DMS 273 (cell line): ENCODE results near the gene DQX1.

ENCODE experiments used
- DNase-seq: peaks from one replicate; lab custom pipeline; 2025; ENCODE audit not compliant: unreplicated experiment; lab: John Stamatoyannopoulos, UW

Gene DQX1

DNA sequence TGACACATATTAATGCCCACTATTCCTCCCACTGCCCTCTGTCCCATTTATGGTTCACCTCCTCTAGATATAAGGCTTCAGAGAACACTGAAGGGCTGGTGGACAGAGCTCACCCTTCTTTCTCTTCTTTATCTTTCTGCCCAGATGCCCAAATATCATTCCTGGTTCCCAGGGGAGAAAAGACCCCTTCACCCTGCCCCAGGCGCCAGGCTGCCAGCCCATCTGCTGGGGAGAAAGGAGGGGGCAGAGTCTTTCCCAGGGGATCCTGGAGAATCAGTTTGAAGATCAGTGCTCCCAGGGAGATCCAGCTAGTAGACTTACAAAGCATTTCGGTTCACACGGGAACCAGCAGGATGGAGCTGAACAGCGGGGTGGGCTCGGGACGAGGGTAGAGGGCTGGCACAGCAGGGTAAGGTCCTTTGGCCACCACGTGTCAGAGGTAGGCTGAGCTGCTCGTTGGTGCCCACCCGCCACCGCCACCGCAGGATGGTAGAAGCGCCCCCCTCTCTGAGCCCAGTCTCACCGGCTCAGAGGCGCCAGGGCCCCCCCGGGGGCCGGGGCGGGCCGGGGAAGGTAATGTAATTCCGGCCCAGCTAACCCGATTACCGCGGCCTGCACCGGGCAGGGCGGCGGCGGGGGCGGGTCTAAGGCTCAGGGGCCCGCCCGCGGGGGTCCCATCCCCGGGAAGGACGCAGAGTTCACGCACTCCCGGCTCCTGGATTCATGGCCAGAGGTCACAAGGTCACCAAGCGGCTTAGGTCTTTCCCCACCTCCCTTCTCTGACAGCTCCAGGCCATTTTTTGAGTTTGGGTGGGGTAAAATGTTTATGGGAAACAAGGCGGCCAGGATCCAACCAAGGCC, 13.1 kb downstream of the DQX1 start:
- peak; percentile 23 for DNase-seq

DNA sequence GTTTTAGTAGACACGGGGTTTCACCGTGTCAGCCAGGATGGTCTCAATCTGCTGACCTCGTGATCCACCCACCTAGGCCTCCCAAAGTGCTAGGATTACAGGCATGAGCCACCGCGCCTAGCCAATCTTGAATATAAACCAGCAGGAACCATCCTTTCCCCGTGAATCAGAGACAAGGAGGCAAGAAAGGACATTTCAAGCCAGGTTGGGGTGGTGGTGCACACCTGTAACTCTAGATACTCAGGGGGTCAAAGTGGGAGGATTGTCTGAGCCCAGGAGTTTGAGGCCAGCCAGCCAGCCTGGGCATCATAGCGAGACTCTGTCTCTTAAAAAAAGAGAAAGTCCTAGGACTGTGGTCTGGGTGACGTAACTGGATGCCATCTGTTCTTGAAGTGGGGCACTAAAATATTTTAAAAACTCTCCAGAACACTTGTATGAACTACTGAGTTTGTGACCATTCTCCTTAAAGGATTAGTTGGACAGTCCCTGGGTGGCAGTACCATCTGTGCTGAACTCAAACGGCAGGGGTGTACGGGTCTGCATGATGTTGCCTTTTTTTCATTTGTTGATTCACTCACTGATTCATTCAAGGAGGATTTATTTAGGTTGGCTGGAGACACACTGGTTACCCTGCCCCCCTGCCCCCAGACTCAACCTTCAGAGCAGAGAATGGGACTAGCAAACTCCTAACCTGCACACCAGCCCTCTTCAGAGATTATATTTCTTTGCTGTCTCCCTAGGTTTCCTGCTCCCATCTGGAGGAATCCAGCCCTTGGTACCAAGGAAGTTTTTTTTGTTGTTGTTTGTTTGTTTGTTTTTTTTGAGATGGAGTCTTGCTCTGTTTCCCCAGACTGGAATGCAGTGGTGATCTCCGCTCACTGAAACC, 14.7 kb downstream of the DQX1 start:
- peak; percentile 65 for DNase-seq

DNA sequence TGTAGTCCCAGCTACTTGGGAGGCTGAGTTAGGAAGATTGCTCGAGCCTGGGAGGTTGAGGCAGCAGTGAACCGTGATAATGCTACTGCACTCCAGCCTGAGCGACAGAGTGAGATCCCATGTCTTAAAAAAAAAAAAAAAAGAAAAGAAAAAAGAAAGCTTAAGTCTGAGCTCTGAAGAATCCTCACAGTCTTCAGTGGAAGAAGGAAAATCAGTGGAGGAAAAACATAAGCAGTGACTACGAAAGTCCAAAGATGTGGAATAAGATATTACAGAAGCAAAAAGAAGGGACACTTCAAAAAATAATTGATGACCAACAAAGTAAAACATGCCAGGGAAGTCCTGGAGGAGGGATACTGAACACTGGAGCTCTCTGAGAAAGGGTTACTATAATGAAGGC, 15.8 kb downstream of the DQX1 start:
- no peak for DNase-seq

DNA sequence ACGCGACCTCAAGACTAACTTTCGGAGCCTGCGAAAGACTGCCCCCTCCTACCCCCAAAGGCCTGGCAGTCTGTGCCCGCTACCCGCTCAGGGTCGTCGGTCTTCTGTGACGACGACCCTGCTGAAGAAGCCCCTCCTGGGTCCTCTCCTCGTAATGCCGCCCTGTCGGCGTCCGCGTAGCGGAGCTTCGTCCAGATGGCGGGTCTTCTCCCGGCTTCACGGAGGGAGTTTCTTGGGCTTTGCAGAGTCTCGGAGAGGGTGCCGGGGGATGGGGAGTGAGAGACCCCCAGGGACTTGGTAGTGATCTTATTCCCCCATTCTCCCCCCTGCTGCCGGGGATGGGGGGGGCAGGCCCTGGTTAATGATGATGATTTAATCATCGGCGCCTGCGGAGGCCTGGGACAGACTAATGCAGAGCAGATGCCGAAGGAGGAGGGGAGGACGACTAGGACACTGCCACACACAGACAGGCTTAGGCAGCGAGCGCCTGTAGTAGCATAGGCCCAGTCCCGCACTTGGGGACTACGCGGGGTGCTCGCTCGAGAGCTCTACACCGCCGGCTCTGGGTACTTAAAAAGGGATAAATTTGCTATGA, 18.0 kb downstream of the DQX1 start:
- DNase-seq = peak; percentile 83

DNA sequence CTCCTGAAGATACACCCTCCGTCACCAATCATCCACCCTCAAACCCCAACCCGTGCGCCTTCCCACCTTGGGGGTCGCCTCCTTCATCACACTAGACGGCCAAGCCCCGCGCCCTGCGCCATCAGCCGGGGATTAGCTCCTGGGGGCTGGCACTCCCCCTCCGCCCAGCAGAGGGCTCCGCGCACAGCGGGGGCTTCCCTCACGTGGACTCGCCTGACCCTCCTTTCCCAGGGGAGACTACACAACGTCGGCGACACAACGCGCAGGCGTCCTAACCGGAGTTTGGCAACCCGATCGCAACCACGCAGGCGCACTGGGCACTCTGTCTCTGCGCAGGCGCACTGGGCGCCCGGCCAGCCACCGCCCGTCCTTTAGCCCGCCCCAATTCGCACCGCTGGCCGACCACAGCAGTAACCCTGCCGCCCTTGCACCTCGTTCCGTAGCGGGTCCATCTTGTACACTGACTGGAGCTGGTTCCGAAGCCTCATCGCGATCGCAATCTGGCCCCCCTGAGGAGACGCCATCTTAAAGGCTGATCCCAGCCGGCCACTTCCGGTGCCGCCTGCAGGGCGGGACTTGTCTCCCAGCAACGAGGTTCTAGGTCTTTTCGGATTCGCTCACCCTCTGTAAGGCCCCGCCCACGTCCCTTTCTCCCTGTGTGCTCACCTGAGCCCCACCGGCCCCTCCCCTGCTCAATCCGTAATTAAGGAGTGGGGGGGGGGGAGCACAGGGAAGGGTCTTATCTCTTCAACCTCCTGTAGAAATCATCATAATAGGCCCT, 18.7 kb downstream of the DQX1 start, which contains the start of gene PCGF1:
PCGF1 (minus strand) TSS at position 551 of the 781 bp plus-strand sequence; CDS start at position 524, 27 bp downstream.
- DNase-seq = peak; percentile 99

DNA sequence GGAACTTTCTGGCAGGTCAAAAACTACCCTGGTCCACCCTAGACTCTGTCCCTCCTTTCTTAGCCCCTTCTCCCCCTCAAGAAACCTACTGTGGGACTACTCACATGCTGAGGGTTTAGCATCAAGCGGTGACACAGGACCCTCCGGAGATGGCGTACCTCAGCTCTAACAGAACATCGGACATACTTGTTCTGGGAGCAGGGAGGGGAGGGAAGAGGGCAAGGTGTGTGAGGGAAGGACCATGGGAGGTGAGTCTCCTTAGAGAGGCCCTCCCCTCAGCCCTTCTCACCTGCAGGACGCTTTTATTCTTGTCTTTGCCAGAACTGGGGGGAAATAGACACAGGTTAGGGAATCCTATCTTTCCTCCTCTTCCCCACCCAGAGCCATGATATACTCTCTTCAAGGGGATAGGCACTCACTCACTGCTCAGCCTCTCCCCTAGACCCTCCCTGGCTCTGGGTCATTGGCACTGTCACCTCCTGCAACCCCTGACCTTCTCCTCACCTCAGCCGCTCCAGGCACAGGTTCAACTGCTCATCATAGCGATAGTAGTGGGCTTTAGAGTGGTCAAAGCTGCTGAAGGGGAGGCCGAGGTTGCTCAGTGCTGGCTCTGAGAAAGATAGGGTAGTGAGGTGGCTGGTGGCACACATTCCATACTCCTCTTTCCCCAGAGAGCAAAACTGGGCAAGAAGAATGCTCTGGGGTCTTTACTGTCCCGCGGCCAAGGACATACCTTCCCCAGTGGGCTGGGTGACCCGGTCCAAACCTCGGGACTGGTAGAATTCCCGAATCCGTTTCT, 20.4 kb downstream of the DQX1 start:
- no peak for DNase-seq

DNA sequence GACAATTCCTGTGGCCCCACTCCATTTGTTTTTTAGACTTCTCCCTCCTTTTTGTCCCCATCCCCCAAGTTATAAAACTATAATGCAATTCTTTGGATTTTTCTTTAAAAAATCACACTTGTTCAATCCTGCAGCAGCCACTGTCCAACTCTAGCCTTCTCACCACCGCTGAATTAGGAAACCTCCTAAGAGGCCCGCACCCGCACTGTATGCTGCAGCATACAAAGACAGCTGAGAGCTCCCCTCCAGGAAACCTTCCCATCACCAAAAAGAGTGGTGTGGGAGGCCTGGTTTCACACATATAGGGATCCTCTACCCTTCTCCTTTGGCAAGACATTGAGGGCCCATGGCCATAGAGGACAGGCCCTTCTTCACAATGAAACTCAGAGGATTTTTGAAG, 21.4 kb downstream of the DQX1 start:
- DNase-seq = no peak

DNA sequence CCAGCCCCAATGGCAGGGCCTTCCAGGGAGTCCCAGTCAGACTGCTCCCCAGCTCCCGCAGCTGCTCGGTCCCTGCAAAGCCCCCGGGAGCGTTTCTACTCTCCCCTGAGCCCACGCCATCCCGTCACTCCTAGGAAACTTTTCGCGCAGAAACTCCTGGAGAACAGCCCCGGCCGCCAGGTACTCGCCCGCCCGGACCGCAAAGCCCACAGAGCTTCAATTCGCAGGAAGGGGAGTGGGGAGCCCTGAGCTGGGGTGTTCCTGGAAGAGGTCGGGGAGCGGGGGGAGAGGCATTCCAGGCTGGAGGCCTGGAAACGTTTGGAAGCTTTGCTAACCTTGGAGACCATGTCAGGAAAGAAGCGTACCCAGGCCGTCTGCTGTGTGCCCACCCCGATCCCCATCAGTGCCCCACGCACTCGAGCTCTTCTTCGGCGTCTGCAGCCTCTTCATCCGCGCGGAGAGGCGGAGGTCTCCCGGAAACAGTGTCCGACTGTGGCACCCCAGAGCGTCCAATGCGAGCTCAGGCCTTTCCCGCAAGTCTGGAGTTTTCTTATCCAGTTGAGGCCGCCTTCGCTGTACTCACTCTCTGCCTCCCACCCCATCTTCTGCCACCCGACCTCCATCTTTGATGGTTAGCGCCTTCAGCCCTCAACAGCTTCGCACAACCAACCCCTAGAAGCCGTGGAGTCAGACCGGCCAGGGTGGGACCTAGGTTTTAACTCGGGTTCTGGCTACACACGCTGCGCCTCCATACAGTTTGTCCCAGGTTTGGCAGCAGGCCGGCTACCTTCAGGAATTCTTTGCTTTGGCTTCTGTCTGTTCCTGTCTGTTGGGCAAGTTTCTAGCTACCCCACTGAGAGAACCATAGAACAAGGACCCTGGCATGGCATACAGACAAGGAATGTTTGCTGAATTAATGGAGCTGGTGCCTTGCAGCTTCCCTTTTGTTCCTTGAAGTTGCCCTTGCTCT, 22.2 kb downstream of the DQX1 start:
- DNase-seq = no peak

DNA sequence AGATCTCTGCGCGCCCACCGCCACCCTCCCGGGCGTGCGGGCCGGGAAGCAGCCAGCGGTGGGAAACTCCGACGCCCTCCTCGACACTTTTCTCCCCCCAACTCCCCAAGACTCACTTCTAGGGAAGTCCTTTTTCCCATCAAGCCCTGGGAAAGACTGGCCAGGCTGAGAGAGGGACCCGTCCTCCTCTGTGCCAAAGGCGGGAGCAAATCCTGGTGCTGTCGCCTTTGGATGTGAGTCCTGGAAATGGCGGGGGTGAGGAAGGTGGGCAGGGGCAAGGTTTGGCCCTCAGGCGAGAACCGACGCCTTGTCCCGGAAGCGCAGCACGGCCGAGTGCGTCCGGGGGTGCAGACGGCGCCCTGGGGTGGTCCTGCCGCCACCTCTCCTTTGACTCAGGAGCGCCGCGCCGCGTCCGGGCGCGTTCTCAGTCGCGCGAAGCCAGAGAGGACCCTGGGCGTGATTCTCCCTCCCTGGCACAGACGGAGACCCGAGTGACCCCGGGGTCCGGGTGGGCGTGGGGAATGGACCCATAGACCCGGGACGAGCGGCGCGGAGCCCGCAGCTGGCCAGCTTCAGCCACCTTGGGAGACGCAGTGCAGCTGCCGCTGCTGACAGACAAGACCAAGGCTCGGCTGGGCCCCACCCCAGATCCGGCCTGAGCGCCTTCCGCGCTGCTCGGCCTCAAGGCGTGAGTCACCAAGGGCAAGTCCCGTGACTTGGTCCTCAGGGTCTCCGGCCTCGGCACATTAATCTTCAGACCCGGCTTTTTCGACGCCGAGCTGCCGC, 23.1 kb downstream of the DQX1 start:
- peak; percentile 51 for DNase-seq

DNA sequence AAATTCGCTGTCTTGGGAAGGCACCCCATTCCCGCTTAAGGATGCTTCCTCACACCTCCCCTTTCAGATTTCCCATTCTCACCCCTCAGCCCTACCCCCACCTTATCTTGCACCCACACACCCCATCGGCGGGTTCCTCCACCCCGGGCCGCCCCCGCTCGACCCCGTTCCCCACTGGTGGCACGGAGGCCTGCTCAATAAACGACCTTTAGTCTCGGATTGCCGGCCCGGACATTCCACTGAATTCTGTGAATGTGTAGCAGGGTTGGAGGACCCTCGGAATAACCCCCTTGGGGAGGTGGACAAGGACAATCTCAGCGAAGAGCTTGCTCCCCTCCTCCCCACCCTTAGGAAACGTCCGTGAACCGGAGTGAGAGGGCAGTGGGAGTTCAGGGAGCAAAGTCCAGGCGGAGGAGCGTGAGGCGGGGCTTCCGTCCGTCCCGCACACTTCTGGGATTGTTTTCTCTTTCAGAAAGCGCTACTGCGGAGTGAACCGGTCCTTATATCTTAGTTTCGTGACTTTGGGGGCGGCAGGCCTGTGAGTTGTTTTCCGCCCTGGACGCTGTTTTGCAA, 23.8 kb downstream of the DQX1 start:
- DNase-seq = no peak

DNA sequence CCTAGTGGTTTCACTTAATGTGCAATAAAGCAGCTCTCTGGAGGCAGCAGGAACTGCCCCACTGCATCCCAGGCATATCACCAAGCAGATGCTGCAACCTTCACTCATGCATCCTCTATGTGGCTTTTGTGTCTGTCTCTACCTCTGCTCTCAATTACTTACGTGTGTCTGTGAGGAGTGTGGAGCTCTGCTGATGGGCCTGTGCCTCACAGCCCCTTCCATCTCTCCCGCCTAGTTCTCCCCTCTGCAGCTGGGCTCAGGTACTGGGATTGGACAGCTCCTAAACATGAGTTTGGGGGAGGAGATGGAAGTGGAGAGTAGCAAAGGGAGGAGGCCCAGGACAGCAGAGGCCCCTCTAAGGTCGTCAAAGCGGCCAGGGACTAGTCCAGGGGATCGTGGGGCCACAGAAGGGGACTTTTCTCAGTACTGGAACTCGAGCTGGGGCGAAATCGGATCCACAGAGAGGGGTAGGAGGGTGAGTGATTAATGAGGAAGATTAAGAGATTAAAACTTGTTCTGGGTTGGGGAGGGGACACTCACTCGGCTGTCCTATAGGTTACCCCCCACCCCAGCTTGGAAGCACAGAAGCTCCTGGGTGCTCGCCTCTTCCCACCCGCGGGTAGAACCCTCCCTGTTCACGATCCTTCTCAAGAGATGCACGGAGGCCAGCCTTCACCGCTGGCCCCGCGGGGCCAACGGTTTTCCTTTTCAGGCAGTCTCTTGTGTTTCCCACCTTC, 24.5 kb downstream of the DQX1 start:
- DNase-seq = no peak

DNA sequence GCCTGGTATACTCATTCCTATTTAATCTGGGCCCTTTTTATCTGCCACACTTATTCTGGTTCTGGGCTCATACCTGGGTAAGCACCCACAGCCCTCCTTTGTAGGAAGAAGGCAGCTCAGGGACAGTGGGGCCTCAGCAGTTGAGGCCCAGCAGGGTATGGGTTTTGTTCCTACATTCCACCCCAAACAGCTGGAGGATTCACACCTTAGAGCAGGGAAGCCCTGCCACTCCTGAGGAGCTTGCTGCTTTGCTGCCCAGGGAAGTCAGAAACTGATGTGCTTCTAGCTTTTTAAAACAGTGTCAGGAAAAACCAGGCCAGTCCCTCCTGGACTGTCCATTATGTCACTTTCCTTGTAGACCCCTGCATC, 25.5 kb downstream of the DQX1 start:
- DNase-seq = no peak

DNA sequence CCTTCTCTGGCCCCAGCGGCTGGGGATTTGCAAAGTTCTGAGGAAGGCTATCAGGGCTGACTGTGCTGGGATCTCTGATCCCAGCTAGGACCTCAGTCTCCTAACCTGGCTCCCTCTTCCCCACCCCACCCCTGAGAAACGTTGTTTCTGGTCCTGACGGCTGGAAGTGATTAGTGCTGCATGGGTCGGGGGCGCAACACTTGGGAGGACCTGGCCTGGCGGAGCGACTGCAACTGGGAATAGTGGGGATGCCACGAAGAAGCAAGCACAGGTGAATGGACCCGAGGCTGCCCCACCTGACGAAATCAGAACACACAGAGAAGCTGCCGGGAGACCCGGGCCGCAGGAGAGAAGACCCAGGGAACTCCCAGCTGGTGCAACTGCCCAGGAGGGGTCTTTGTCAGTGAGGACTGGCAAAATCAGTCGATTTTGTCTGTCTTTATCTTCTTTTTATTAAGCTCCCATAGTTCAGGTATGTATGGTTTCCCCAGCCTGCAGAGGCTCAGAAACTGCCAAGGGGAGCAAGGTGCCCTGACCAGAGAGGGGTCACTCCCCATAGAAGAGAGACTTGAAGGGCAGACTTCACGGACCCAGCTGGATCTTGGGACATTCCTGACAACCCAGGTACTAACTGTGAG, 26.0 kb downstream of the DQX1 start:
- no peak for DNase-seq

DNA sequence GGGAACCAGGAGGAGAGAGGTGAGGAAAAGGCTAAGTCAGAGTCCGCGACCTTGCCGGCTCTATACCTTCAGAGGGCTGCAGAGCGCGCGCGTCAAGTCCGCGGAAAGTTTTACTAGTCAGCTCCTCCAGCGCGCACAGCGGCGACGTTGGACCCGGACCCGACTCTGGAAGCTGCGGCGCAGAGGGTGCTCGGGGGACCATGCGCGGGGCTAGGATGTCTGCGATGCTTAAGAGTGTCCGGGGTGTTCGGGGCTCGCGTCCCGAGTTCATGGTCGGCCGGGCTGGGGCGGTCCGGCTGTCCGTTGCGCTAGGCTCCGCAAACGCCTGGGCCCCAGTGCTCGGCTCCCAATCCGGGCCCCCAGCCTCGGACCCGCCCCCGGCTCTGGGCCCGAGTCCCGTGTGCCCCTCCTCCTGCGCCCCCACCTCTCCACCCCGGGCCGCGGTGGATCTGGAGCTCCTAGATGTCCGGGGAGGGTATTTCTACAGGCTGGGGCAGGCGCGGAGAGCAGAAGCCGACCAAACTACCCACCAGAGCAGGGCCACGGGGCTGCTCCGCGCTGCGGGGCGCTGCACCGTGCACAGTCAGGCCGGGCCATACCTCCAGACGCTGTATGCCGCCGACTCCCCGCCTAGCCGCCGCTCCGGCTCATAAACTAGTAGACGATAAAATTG, 26.6 kb downstream of the DQX1 start, which contains the start of gene LBX2:
LBX2 (minus strand) TSS at position 337 of the 673 bp plus-strand sequence; CDS start at position 271, 66 bp downstream.
- peak; percentile 50 for DNase-seq

DNA sequence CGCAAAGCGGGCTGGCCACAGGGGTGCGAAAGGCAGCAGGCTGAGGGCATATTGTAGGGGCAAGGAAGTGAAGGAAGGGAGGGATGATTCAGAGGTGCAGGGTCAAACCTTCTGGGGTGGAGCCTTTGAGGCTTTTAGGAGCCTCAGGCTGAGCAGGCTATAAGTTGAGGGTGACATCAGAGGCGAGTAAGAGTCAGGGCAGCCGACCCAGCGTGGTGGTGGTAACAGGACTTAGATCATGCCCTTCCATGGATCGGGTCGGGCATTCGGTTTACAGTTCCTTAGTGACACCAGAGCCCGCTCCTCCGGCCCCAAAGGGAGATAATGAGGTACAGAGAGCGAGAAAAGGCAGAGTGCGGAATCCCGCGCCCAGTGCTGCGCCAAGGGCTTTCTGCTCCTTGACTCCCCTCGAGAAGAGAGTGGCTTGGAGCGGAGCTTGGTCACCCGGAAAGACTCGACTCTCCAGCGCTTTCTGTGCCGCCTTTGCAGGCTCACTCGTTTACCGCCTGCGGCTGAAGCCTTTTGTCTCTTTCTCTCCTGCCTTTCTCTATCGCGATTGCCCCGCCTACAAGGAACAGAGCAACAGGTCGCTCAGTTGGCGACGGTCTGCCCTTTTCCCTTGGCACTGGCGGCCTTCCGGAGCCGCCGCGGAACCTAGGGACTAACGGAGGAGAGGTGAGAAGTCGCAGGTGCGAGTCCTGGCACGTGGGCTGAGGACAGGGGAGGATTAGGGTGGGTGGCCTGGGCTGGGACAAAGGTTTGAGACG, 27.3 kb downstream of the DQX1 start:
- peak; percentile 74 for DNase-seq
